CD4-positive, alpha-beta T cell treated with Interleukin-10 for 1 hour (primary cell): Measurements from ENCODE around the gene ADARB2.
"Not testable (repeated sequence)": the region's sequence is repeated elsewhere in the genome, so short reads cannot be mapped to it uniquely, and the experiment has no call there.

Source experiments
- DNase-seq: peaks from one replicate; pipeline ENCODE4 v3.0.0-alpha.2; 2020

ADARB2 gene

DNA sequence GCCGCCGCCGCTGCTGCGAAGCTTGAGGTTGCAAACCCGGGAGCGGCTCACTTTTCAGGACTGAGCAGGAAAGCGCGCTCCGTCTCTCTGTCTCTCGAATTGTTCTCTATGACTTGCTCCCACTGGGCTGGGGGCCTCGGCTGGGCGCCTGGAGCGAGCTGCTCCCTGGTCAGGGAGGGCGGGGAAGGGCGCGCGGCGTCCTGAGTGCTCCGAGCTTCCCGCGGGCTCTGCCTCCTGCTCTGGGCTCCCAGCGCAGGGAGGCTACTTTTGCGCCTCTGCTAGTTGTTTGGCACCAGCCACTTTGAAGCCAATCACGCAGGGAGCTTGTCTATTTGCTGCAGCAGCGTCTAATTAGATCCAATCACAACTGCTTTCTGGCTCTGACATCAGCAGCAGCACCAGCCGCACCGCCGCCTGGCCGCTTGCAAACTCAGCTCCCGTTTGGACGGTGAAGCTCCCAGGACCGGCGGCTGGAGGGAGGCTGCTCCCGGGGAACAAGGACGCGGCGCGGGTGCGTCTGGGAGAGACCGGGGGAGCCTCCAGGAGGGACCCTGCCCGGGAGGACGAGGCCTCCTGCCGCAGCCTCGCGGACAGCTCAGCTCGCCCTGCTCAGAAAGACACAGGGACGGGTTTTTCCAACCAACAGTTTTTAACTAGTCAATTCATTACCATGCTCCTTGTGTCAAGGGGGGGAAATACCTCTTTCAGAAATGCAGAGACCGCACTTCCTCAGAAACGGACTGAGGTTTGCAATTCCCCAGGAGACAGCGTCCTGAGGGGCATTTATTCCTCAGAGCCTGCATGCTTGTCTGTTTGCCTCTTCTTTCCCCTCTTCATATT is at the start of gene ADARB2:
ADARB2 (minus strand) TSS at position 304 of the 840 bp plus-strand sequence.
- no peak for DNase-seq

GRCh38 chr10:1785835-1786234 is 48.5 kb upstream of the ADARB2 start:
- no peak for DNase-seq

- no peak for DNase-seq
Measured at GRCh38 chr10:1782841-1783240, 45.5 kb upstream of the ADARB2 start.

- no peak for DNase-seq
Measured at GRCh38 chr10:1779796-1780195, 42.5 kb upstream of the ADARB2 start.

DNA sequence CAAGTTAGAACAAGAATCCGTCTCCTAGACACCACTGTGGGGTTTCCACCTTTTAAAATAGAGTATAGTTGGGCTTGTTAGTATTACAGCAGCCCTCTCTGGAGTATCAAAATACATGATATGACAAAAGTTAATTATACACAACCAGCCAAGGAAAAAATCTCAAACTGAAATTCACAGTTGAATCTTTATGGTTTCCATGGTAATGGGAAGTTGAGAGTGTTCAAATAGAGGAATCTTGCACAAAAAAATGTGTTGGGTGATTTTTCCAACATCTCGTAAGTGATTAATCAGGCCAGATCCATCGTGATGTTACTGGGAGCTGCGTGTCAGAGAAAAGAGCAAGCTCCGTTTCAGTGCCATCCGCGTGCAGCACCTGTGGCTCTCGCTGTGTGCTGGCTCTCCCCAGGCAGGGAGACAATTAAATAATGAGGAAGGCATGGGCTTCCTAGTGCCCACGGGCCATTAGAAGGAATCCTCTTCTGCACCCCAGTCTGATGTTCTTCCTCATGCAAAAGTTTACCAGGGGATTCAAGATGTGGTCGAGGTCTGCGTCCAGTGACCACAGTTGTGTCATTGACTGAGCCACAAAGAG is 41.1 kb upstream of the ADARB2 start:
- no peak for DNase-seq

- no peak for DNase-seq
Measured at GRCh38 chr10:1776127-1776662, 38.9 kb upstream of the ADARB2 start.

GRCh38 chr10:1774796-1775195 is 37.5 kb upstream of the ADARB2 start:
- DNase-seq: no peak

- DNase-seq: not testable (repeated sequence)
Measured at GRCh38 chr10:1773204-1773603, 35.9 kb upstream of the ADARB2 start.

DNA sequence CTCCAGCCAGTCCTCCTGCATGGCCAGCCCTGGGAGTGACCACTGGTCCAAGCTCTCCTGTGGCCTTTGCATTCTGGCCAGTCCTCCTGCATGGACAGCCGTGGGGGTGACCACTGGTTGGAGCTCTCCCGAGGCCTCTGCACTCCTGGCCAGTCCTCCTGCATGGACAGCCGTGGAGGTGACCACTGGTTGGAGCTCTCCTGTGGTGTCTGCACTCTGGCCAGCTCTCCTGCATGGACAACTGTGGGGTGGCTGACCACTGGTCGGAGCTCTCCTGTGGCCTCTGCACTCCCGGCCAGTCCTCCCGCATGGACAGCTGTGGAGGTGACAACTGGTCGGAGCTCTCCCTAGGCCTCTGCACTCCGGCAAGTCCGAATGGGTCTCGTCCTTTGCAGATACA is 28.7 kb upstream of the ADARB2 start:
- DNase-seq: no peak

- no peak for DNase-seq
Measured at GRCh38 chr10:1762076-1762475, 24.8 kb upstream of the ADARB2 start.

DNA sequence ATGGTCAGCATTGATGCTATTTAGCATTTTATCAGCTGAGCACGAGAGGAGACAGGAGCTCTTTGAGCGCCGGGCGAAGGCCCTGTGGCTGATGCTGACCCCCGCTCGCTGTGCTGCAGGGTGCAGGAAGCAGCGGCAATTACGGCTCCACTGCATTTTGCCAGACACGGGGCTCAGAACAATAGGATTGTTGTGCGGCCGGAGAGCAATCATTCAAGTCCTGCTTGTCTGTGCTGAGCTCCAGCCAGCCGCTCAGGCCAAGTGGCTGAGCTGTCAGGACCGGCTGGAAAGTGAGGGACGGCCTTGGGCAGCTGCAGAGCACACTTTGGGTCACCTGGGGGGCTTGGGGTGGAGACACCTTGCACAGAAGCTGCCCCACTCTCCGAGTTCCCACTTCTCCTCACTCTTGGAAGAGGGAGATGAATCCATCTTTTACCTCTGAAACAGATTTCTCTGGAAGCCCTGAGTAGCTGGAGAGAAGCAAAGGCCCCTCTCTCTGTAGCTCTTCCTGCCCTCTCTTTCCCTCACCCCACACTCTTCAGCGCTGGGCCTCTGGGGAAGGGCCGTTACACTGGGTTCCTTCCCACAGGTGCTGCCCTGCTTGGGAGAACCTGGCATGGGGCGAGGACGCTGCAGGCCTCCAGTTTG is 17.3 kb upstream of the ADARB2 start:
- no peak for DNase-seq

DNA sequence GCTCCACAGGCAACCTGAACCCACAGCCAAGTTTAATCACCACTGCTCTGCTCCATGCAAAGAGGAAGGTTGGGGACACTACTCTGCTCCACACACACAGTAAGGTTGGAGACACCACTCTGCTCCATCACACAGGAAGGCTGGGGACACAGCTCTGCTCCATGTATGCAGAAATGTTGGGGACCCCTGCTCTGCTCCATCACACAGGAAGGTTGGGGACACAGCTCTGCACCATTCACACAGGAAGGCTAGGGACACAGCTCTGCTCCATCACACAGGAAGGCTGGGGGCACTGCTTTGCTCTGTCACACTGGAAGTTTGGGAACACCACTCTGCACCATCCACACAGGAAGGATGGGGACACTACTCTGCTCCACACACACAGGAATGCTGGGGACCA is 14.8 kb upstream of the ADARB2 start:
- no peak for DNase-seq

DNA sequence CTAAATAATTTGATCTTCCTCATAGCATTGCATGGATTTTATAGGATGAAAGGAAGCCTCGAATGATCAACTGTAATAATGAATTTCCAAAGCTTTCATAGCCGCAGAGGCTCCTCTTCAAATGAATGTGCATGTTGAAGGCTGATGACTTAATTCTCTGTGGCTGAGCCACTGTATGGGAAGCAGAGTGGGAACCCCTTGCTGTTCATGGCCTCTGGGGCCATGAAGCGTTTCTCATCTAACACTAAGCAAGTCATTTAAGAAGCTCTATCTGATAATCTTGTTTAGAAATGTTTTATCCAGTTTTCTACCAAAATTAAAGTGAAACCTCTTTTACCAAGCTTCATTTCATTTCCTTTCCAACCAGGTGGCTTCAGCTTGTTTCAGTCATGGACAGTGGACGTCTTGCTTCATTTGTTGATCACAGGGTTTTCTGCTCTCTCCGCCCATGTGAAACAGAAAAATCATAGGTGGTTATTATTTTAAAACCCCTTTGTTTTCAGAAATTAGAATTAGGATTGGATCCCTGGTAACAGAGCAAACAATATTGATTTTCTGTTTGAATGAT is 10.3 kb upstream of the ADARB2 start:
- no peak for DNase-seq

GRCh38 chr10:1746796-1747195 is 9.5 kb upstream of the ADARB2 start:
- no peak for DNase-seq

DNA sequence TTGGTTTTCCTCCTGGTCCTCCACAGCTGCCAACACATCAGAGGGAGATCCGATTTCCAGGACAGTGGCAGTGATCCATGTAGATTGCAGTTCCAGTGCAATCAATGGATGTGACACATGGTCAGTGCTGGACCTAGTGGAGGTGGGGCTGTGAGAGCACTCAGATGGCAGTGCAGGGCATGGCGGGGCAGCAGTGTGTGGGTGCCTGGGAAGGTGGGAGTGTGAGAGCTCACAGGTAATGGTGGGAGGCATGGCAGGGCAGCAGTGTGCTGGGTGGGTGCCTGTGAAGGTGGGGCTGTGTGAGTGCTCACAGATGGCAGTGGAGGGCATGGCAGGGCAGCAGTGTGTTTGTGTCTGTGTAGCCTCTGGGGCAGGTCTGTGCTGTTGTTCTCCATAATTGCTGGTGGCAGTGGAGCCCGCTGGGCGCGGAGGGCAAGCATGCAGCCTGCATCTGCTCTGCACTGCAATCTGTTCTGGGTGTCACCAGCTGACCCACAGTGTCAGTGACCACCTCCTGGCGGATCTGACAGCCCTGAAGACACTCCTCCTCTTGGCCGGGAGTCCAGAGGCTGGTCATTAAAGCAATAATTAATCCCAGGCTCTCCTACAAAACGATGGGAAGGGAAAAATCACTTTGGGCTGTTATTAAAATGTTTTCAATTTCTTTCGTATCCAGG is 8.6 kb upstream of the ADARB2 start:
- DNase-seq: no peak

- no peak for DNase-seq
Measured at GRCh38 chr10:1744524-1744923, 7.2 kb upstream of the ADARB2 start.

- no peak for DNase-seq
Measured at GRCh38 chr10:1743141-1743540, 5.8 kb upstream of the ADARB2 start.

DNA sequence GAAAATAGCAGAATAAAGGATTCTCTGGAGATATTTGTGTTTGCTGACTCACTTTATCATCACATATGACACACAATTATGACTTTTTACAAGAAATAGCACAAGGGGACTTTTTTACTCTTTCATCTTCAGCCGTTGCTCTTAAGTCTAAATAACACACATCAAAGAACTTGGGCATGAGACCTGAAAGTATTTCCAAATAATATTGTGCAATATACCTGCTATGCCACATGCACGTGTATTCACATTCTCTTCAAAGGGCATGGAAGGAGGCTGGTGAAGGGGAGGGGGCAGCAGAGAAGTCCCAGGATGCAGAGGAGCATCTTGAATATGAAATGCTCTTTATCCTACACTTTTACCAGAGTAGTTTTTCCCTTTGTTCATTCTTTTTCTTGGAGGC is 4.1 kb upstream of the ADARB2 start:
- no peak for DNase-seq

DNA sequence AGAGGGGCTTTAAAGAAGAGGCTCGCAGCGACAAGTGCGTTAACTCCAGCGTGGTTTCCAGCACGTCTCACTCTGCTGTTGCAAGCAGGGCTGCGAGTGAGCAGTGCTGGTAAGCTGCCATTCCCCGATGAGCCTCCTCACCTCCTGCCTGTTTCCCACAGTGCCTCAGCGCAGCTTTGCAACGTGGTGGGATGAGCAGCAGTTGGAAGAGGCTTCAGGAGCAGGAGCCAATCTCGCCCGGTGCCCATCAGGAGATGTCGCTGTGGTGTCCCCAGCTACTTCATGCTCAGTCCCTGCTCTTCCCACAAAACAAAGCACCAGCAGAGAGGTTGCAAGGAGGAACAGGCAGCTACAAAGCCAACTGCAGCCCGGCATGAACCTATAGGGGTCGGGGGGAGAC is 2.4 kb upstream of the ADARB2 start:
- no peak for DNase-seq

GRCh38 chr10:1738950-1739349 is 1.6 kb upstream of the ADARB2 start:
- no peak for DNase-seq

- DNase-seq: no peak
Measured at GRCh38 chr10:1736972-1737221, 428 bp downstream of the ADARB2 start.

GRCh38 chr10:1736144-1736971 is 967 bp downstream of the ADARB2 start:
- no peak for DNase-seq
